Subcutaneous adipose tissue (tissue), 4 donors: ENCODE results near the gene WNK2. TPM values are rescaled to one million over a fixed set of nuclear protein-coding genes. Genes with fewer than 3 reads are reported as not detected.

Experiments used
- total RNA-seq, 4 donors: library from RNA; depleted of rRNA; stranded (reverse); fragments of >200 nt; gene quantifications; one replicate each; pipeline ENCODE4 v1.1.0, GENCODE V29; 2016
- TF ChIP-seq, protein P1 (sequence below): fragments of 450-650 bp; IDR thresholded peaks from one replicate; pipeline ENCODE4 v1.5.1; 2016; ENCODE audit warnings: low read depth, mild to moderate bottlenecking, control low read depth, antibody characterized with exemption, moderate library complexity

The WNK2 gene
- total RNA-seq, 4 donors from 2014 or later: not detected

DNA sequence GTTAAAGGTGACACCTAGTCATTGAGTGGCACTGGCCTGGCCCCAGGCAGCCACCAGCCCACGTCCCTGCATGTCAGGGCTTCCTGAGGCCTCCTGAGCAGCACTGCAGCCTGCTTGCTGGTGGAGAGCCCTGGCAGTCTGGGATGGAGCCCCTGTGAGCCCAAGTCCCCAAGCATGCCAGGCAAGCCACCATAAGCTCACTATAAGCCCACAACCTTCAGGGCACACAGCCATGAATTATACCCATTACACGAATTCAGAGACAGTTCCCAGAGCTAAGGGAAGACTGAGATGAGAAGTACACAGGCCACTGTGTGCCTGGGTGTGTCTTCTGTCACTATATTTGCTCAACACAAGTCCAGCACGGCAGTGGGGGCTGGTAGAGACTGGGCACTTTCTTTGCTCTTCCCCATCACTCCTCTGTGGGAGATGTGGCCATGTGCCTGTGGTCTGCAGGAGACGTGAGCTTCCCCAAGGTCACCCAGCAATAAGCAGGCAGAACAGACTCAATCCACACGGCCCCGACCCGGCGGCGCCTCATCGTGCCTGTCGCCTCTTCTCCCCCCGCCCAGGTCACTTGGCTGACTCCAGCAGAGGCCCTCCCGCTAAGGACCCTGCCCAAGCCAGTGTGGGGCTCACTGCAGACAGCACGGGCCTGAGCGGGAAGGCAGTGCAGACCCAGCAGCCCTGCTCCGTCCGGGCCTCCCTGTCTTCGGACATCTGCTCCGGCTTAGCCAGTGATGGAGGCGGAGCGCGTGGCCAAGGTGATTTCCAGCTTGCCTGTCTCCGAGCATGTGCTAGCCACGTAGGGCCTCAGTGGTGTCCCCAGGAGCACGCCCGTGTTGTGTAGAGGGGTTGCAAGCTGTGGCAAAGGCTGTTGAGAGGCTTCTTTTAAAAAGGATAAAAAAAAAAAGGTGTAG, 114.8 kb downstream of the WNK2 start:
- TF ChIP-seq, protein P1, sequence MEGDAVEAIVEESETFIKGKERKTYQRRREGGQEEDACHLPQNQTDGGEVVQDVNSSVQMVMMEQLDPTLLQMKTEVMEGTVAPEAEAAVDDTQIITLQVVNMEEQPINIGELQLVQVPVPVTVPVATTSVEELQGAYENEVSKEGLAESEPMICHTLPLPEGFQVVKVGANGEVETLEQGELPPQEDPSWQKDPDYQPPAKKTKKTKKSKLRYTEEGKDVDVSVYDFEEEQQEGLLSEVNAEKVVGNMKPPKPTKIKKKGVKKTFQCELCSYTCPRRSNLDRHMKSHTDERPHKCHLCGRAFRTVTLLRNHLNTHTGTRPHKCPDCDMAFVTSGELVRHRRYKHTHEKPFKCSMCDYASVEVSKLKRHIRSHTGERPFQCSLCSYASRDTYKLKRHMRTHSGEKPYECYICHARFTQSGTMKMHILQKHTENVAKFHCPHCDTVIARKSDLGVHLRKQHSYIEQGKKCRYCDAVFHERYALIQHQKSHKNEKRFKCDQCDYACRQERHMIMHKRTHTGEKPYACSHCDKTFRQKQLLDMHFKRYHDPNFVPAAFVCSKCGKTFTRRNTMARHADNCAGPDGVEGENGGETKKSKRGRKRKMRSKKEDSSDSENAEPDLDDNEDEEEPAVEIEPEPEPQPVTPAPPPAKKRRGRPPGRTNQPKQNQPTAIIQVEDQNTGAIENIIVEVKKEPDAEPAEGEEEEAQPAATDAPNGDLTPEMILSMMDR: no peak

DNA sequence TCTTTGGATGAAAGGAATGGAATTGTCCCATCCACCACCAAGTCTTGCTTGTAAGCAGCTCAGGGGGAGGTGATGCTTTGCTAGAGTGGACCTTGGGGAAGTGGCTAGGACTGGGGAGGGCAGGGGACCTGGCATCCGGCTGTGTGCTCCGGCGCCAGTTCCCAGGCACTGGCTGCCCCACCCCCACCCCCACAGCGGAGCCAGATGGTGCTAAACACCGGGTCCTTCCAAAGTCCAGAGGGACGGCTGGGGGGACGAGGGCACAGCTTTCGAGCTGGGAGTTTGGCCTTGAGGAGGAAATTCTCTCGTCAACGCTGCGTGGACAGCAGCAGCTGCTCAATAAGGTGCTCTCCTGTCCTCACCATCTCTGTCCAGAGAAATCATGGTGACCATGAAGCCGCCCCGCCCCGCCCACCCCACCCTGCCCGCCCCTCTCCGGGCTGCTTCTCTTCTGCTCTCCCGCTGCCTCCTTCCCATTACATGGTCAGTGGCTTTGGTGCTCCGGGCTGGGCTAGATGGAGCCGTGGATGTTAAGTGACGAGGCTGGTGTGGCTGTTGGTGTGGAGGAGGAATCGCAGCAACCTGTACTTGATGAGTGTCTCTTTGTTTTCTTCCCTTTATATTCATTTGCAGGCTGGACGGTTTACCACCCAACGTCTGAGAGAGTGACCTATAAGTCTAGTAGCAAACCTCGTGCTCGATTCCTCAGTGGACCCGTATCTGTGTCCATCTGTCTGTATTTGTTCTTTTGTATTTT, 115.7 kb downstream of the WNK2 start:
- TF ChIP-seq, protein P1: no peak

DNA sequence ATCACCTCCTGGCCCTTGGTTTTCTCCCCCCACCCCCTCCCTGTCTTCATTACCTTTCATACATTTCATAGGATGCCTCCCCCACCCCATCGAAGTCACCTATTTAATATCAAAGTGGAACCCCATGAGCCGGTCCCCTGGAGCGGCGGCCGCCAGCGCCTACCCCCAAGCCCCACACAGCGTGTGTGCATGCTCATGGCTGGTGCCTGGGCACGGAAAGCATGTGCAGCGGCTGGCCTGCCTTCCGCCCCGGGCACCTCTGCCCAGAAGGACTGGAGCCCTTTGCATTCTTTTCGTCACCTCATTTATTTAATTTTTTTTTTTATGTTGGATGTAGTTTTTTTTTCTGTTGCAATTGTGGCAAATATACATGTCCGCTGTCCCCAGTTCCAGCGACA, 116.2 kb downstream of the WNK2 start:
- TF ChIP-seq, protein P1: no peak

DNA sequence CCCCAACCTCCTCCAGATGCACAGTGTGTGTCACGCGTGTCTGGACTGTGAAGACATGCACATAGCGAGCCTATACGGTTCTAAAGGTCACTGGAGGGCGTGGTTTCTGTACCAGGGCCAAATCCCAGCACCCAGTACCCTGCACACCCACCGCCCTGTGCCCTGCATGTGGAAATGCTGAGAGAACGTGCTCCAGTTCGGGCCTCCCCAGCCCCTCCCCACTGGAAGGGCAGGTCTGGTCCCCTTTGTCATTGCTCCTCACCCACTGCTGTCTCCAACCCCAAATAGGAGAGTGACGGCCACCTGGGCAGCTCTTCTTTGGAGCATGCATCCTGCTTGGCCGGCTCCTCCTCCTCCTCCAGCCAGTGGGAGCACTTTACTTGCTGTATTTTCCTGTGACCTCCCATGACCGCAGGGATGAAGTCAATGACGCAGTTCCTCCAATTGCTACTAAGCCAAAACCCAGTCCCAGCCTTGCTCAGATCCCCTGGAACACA, 116.7 kb downstream of the WNK2 start:
- TF ChIP-seq, protein P1: no peak

DNA sequence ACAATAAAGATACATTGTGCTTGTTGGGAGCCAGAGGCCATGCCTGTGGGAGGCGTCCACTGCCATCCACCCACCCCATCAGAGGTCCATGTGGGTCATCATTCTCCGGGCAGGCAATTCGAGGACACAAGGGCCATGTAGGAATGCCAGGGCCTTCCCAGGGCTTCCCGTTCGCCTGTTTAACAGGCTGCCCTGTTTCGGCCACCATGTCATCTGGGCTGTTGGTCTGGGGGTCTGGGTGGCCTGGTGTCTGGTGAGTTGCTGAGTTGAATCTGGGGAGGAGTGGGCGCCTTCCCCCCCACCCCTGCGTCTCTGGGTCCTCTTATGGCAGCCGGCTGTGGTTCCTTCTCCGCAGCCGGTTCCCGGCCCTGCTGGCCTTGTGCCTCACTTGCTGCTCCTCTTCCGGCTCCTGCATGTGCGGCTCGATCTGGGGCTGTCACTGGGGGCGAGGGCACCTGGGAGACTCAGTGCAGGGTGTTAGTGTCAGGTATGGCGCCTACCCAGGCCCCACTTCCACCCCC, 117.4 kb downstream of the WNK2 start:
- TF ChIP-seq, protein P1: no peak

DNA sequence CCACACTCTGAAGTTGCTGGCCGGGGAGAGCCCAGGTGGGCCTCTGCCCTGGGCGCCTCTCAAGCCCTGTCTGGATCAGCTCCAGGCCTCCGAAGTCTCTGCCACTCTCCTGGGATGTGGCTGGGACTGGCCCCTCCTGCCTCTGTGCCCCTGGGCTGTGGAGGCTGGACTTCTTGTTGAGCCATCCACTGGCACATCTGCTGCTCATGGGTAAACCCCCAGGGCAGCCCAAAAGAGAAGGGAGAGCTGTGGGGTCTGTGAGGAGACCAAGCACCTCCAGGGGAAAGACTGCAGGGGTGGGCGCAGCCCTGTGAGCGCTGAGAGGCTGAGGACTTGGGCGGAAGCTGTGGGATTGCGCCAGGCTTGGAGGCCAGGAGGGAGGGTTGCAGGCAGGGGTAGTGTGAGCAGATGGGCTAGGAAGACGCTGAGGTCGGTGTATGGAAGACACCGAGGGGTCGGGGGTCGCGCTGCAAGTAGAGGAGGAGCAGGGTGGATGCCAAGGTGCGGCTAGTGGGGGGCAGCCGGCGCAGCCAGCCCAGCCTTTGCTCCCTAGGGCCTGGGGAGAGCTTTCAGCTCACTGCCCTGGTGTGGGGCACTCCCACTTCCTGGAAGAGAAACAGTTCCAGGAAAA, 118.1 kb downstream of the WNK2 start:
- TF ChIP-seq, protein P1: no peak
